Naive thymus-derived CD4-positive, alpha-beta T cell (primary cell): ENCODE data around the gene PRDM16. TPM values are rescaled to one million over a fixed set of nuclear protein-coding genes. Genes with fewer than 3 reads are reported as not detected.

Experiments
- ATAC-seq: fragments of 150-1000 bp; cut with Tn5 transposase; 2 replicates; pipeline ENCODE4 v1.10.0; 2021; ENCODE audit warnings: mild to moderate bottlenecking, moderate library complexity
- CTCF ChIA-PET: fragments of 350-600 bp; sonication (Branson Sonifier 250); formaldehyde crosslinking; loops from one replicate; lab custom pipeline; 2021; ENCODE audit warnings: antibody characterized with exemption; lab: Charles Lee
- POLR2A ChIA-PET: fragments of 350-600 bp; sonication (Branson Sonifier 250); formaldehyde crosslinking; loops from one replicate; lab custom pipeline; 2021; ENCODE audit warnings: antibody characterized with exemption, inconsistent platforms; lab: Charles Lee
- DNase-seq, 9 donors: peaks; one replicate each; pipeline versions ENCODE4 v3.0.0 to v3.0.0-alpha.2; 2020 to 2022; ENCODE audit warnings: mixed read lengths in 1 of 9
- H3K27ac ChIP-seq: one replicate; pipeline ENCODE4 v1.7.0; 2013; ENCODE audit warnings: mild to moderate bottlenecking, low read depth, low read length, moderate library complexity
- H3K27me3 ChIP-seq, 2 donors: one replicate each; pipeline ENCODE4 v1.7.0; 2013; ENCODE audit warnings: low read length in 2 of 2, mild to moderate bottlenecking in 2 of 2, moderate library complexity in 2 of 2; ENCODE audit not compliant: control insufficient read depth in 2 of 2, insufficient read depth in 2 of 2
- H3K36me3 ChIP-seq, 3 experiments: 1 replicate in 2 of 3; 2 replicates in 1 of 3; pipeline ENCODE4 v1.7.0; 2013; ENCODE audit warnings: low read length in 3 of 3, mild to moderate bottlenecking in 3 of 3, moderate library complexity in 1 of 3; ENCODE audit not compliant: insufficient read depth in 3 of 3, control insufficient read depth in 2 of 3
- H3K4me1 ChIP-seq, 2 donors: one replicate each; pipeline ENCODE4 v1.7.0; 2013; ENCODE audit warnings: low read length in 2 of 2, mild to moderate bottlenecking in 2 of 2, moderate library complexity in 1 of 2; ENCODE audit not compliant: control insufficient read depth in 2 of 2, insufficient read depth in 2 of 2
- H3K4me3 ChIP-seq: 2 replicates; pipeline ENCODE4 v1.7.0; 2013; ENCODE audit warnings: mild to moderate bottlenecking, low read length
- H3K9me3 ChIP-seq, 3 experiments: 1 replicate in 2 of 3; 2 replicates in 1 of 3; pipeline ENCODE4 v1.7.0; 2013; ENCODE audit warnings: low read length in 3 of 3; ENCODE audit not compliant: control insufficient read depth in 2 of 3
- H3K27ac Mint-ChIP-seq, 9 donors: one replicate each; pipeline ENCODE4 v1.8.0; 2020 to 2022; ENCODE audit warnings: mixed read lengths in 9 of 9, mild to moderate bottlenecking in 8 of 9, moderate library complexity in 5 of 9, inconsistent platforms in 2 of 9
- H3K27me3 Mint-ChIP-seq, 5 donors: one replicate each; pipeline ENCODE4 v1.8.0; 2021 to 2022; ENCODE audit warnings: mixed read lengths in 5 of 5, mild to moderate bottlenecking in 1 of 5
- H3K36me3 Mint-ChIP-seq, 5 donors: one replicate each; pipeline ENCODE4 v1.8.0; 2020 to 2022; ENCODE audit warnings: mixed read lengths in 5 of 5, mild to moderate bottlenecking in 3 of 5, inconsistent platforms in 1 of 5
- H3K4me1 Mint-ChIP-seq, 7 donors: one replicate each; pipeline ENCODE4 v1.8.0; 2020 to 2022; ENCODE audit warnings: mixed read lengths in 7 of 7, mild to moderate bottlenecking in 3 of 7, inconsistent platforms in 1 of 7
- H3K4me3 Mint-ChIP-seq, 10 donors: one replicate each; pipeline ENCODE4 v1.8.0; 2020 to 2022; ENCODE audit warnings: mild to moderate bottlenecking in 10 of 10, mixed read lengths in 10 of 10, moderate library complexity in 6 of 10, inconsistent platforms in 2 of 10
- H3K9me3 Mint-ChIP-seq, 11 donors: one replicate each; pipeline ENCODE4 v1.8.0; 2020 to 2022; ENCODE audit warnings: mixed read lengths in 11 of 11, mild to moderate bottlenecking in 4 of 11, inconsistent platforms in 1 of 11, moderate library complexity in 1 of 11
- intact Hi-C, 2 donors: fragments of 100-400 bp; cut with micrococcal nuclease; formaldehyde crosslinking; loops; one replicate each; pipeline ENCODE4 v1.15.1; 2023
- polyA plus RNA-seq, 2 donors: library from polyadenylated mRNA; unstranded; fragments of 300-500 nt; fragmentation: Illumina TruSeq; gene quantifications; one replicate each; pipeline ENCODE4 v1.2.3, GENCODE V29; 2021
- total RNA-seq, 6 experiments: library from RNA in 5 of 6; stranded (reverse) in 5 of 6; gene quantifications; 1 replicate in 5 of 6; 2 replicates in 1 of 6; pipeline ENCODE4 v1.2.3 and lab custom pipeline; 2021 to 2026

PRDM16 gene
- total and polyA plus RNA-seq, 7 experiments from 2014 or later = 0.05 to 0.61 (median 0.36) TPM; not detected in 2

GRCh38 chr1:3459940-3460671, 391.1 kb downstream of the PRDM16 start:
- H3K27me3 ChIP-seq = no peaks in the 10 kb centered on the region
- ChIA-PET CTCF (no interaction called here), POLR2A (no interaction called here)
- Mint-ChIP-seq H3K27me3 (peaks cover 0 to 7% (median 0%) of the 10 kb centered on the region in 5 donors), H3K4me1 (peaks cover 0 to 3% (median 0%) of the 10 kb centered on the region in 7 donors), H3K27ac (no peak overlapping the region), H3K9me3 (no peaks in the 10 kb centered on the region), H3K36me3 (no peaks in the 10 kb centered on the region), H3K4me3 (no peak overlapping the region)
- ATAC-seq = no peak
- no peak overlapping the region for H3K4me3 ChIP-seq
- no peaks in the 10 kb centered on the region for H3K9me3 ChIP-seq
- no peaks in the 10 kb centered on the region for H3K36me3 ChIP-seq
- H3K4me1 ChIP-seq = no peaks in the 10 kb centered on the region
- no peak overlapping the region for H3K27ac ChIP-seq
- intact Hi-C loops = no loop called here
- no peak for DNase-seq

DNA sequence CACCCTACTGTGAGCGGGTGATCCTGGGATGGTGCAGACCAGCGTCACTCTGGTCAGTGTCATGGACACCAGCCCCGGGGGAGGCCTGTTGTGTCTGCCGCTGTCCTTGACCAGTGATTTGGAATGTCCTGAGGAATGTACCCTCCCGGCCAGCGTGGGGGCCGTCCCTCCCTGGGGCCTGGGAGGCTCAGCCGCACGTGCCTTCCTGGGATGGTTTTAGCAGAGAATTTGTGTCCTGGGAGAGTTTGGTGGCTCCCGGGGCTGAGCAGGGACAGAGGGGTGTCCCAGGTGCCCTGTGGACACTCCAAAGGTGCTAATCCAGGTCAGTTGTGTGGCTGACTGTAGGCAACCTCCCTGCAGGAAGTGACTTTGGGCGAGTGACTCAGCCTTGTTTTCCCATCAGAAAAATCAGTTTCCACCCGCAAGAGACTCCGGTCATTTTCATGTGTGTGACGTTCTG, 391.7 kb downstream of the PRDM16 start:
- no peak overlapping the region for H3K4me3 Mint-ChIP-seq
- ChIA-PET CTCF (no interaction called here), POLR2A (no interaction called here)
- H3K9me3 Mint-ChIP-seq = no peaks in the 10 kb centered on the region
- peaks cover 0 to 3% (median 0%) of the 10 kb centered on the region in 7 donors for H3K4me1 Mint-ChIP-seq
- ATAC-seq = no peak
- H3K4me3 ChIP-seq = no peak overlapping the region
- H3K27me3 Mint-ChIP-seq = peaks cover 0 to under 1% (median 0%) of the 10 kb centered on the region in 5 donors
- H3K9me3 ChIP-seq = no peaks in the 10 kb centered on the region
- no peak overlapping the region for H3K27ac ChIP-seq
- H3K27ac Mint-ChIP-seq = no peak overlapping the region
- no peak for DNase-seq
- H3K4me1 ChIP-seq = no peaks in the 10 kb centered on the region
- no peaks in the 10 kb centered on the region for H3K36me3 ChIP-seq
- no peaks in the 10 kb centered on the region for H3K36me3 Mint-ChIP-seq
- no peaks in the 10 kb centered on the region for H3K27me3 ChIP-seq
- intact Hi-C loops = no loop called here

DNA sequence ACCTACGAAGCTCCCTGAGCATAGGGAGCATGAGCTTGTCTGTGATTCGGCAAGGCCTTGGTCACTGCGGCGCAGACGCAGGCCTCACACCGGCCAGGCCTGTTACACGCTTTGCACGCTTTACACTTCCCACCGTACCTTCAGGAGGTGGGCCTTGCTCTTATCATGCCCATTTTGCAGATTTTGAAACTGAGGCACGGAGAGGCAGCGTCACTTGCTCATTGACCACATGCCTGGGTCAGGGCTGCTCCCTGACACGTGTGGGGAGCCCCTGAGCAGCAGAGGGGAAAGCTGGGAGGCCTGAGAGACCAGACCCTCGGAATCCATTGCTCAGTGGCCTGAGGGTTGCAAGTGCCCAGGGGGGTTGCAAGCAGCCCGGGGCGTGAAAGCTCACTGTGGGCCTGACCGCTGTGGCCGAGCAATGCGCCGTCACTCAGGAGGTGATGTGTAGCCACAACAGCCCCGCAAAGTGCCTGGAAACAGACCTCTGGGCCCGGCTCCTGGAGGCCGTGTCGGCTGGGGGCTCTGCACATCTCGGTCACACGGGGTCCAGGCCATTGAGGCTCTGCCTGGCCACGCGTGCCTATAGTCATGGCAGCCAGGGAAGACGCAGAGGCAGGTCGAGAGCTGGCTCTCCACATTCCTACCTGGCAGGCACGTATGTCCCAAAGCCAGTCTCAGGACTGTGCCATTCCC, 392.4 kb downstream of the PRDM16 start:
- Mint-ChIP-seq H3K4me3 (no peak overlapping the region), H3K4me1 (peaks cover 0 to 3% (median 0%) of the 10 kb centered on the region in 7 donors), H3K27ac (no peak overlapping the region), H3K27me3 (no peaks in the 10 kb centered on the region), H3K36me3 (no peaks in the 10 kb centered on the region), H3K9me3 (no peaks in the 10 kb centered on the region)
- ChIA-PET POLR2A (no interaction called here), CTCF (no interaction called here)
- Histone ChIP-seq H3K36me3 (no peaks in the 10 kb centered on the region), H3K9me3 (no peaks in the 10 kb centered on the region), H3K27ac (no peak overlapping the region), H3K4me1 (no peaks in the 10 kb centered on the region), H3K27me3 (no peaks in the 10 kb centered on the region), H3K4me3 (no peak overlapping the region)
- intact Hi-C loops = no loop called here
- DNase-seq (no peak), ATAC-seq (no peak)

- DNase-seq (no peak), ATAC-seq (no peak)
- ChIA-PET POLR2A (no interaction called here), CTCF (no interaction called here)
- Histone ChIP-seq H3K4me1 (no peaks in the 10 kb centered on the region), H3K36me3 (no peaks in the 10 kb centered on the region), H3K27me3 (no peaks in the 10 kb centered on the region), H3K9me3 (no peaks in the 10 kb centered on the region), H3K4me3 (no peak overlapping the region), H3K27ac (no peak overlapping the region)
- Mint-ChIP-seq H3K36me3 (no peaks in the 10 kb centered on the region), H3K4me3 (no peak overlapping the region), H3K4me1 (peaks cover 0 to 3% (median 0%) of the 10 kb centered on the region in 7 donors), H3K27me3 (no peaks in the 10 kb centered on the region), H3K9me3 (no peaks in the 10 kb centered on the region), H3K27ac (no peak overlapping the region)
- intact Hi-C loops = no loop called here
These were observed 392.9 kb downstream of the PRDM16 start for GRCh38 chr1:3461934-3462275.

GRCh38 chr1:3462356-3463012, 393.5 kb downstream of the PRDM16 start:
- Mint-ChIP-seq H3K4me3 (no peak overlapping the region), H3K36me3 (no peaks in the 10 kb centered on the region), H3K27ac (no peak overlapping the region), H3K27me3 (no peaks in the 10 kb centered on the region), H3K4me1 (peaks cover 0 to 3% (median 0%) of the 10 kb centered on the region in 7 donors), H3K9me3 (no peaks in the 10 kb centered on the region)
- ChIA-PET POLR2A (no interaction called here), CTCF (no interaction called here)
- intact Hi-C loops = no loop called here
- Histone ChIP-seq H3K36me3 (no peaks in the 10 kb centered on the region), H3K27ac (no peak overlapping the region), H3K4me1 (no peaks in the 10 kb centered on the region), H3K27me3 (no peaks in the 10 kb centered on the region), H3K9me3 (no peaks in the 10 kb centered on the region), H3K4me3 (no peak overlapping the region)
- DNase-seq (no peak), ATAC-seq (no peak)

DNA sequence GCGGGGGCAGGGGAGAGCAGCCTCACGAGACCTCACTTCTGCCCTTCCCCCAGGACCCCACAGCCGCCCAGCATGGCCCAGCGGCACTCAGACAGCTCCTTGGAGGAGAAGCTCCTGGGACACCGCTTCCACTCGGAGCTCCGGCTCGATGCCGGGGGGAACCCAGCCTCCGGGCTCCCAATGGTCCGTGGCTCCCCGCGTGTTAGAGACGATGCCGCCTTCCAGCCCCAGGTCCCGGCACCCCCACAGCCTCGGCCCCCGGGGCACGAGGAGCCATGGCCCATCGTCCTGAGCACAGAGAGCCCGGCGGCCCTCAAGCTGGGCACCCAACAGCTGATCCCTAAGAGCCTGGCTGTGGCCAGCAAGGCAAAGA, 394.0 kb downstream of the PRDM16 start:
- CTCF ChIA-PET = no interaction called here
- Mint-ChIP-seq H3K36me3 (no peaks in the 10 kb centered on the region), H3K27ac (no peak overlapping the region), H3K4me3 (no peak overlapping the region), H3K27me3 (no peaks in the 10 kb centered on the region), H3K9me3 (no peaks in the 10 kb centered on the region), H3K4me1 (peaks cover 0 to 3% (median 0%) of the 10 kb centered on the region in 7 donors)
- Histone ChIP-seq H3K4me1 (no peaks in the 10 kb centered on the region), H3K27me3 (no peaks in the 10 kb centered on the region), H3K27ac (no peak overlapping the region), H3K36me3 (no peaks in the 10 kb centered on the region), H3K9me3 (no peaks in the 10 kb centered on the region), H3K4me3 (no peak overlapping the region)
- DNase-seq (no peak), ATAC-seq (no peak)
- intact Hi-C loops = no loop called here
- POLR2A ChIA-PET = no interaction called here
